H1 (cell line): Measurements from ENCODE around the gene SGSM1. TPM values are rescaled to one million over a fixed set of nuclear protein-coding genes. Genes with fewer than 3 reads are reported as not detected.

ENCODE experiments used
- CTCF ChIA-PET: fragments of 300-600 bp; sonication (Branson Sonifier 250); formaldehyde crosslinking; loops from one replicate; lab custom pipeline; 2021; ENCODE audit not compliant: partially characterized antibody; lab: Charles Lee
- POLR2A ChIA-PET: fragments of 300-600 bp; sonication (Branson Sonifier 250); formaldehyde crosslinking; loops from one replicate; lab custom pipeline; 2021; ENCODE audit warnings: inconsistent platforms; ENCODE audit not compliant: partially characterized antibody; lab: Charles Lee
- DNase-seq, 2 experiments: peaks; one replicate each; pipeline versions ENCODE4 v3.0.0 to v3.0.0-alpha.2; 2010 to 2022; ENCODE audit warnings: low spot score in 2 of 2, low read depth in 1 of 2, mixed read lengths in 1 of 2
- FAIRE-seq: peaks from 2 replicates; lab custom pipeline; 2011; peaks lifted over from hg19 to GRCh38; lab: Jason Lieb, UNC
- H2AFZ ChIP-seq: 2 replicates; pipeline ENCODE4 v1.8.1; 2012; ENCODE audit warnings: low read length, inconsistent platforms
- H2AK5ac ChIP-seq: 2 replicates; pipeline ENCODE4 v1.6.1; 2013; ENCODE audit warnings: low read depth, low read length
- H2BK120ac ChIP-seq: replicated peaks from 2 replicates; pipeline ENCODE3; 2013; ENCODE audit warnings: low read depth, low read length, inconsistent platforms
- H2BK12ac ChIP-seq: 2 replicates; pipeline ENCODE4 v1.6.1; 2013; ENCODE audit warnings: low read depth, low read length
- H2BK15ac ChIP-seq: 2 replicates; pipeline ENCODE4 v1.6.1; 2013; ENCODE audit warnings: low read length
- H2BK20ac ChIP-seq: 2 replicates; pipeline ENCODE4 v1.6.1; 2013; ENCODE audit warnings: low read length
- H2BK5ac ChIP-seq: 2 replicates; pipeline ENCODE4 v1.6.1; 2013; ENCODE audit warnings: low read depth, low read length
- H3K14ac ChIP-seq: 2 replicates; pipeline ENCODE4 v1.6.1; 2013; ENCODE audit warnings: inconsistent platforms; ENCODE audit not compliant: insufficient read length
- H3K18ac ChIP-seq: 2 replicates; pipeline ENCODE4 v1.6.1; 2013; ENCODE audit warnings: low read length; ENCODE audit errors: extremely low read depth
- H3K23ac ChIP-seq: 2 replicates; pipeline ENCODE4 v1.6.1; 2013; ENCODE audit warnings: inconsistent platforms; ENCODE audit not compliant: insufficient read length
- H3K23me2 ChIP-seq: 2 replicates; pipeline ENCODE4 v1.6.1; 2013; ENCODE audit warnings: low read depth, low read length
- H3K27ac ChIP-seq: 2 replicates; pipeline ENCODE4 v1.6.1; 2011; ENCODE audit warnings: low read depth, low read length, inconsistent platforms
- H3K27me3 ChIP-seq, 4 experiments: replicated peaks in 1 of 4; 1 replicate in 1 of 4; 2 replicates in 3 of 4; pipeline versions ENCODE4 v1.6.1 to v1.8.1; 2011 to 2013; ENCODE audit warnings: low read length in 3 of 4, mild to moderate bottlenecking in 3 of 4, inconsistent platforms in 2 of 4, mixed read lengths in 2 of 4, moderate library complexity in 1 of 4; ENCODE audit not compliant: control insufficient read depth in 3 of 4, insufficient read depth in 3 of 4; ENCODE audit errors: extremely low read depth in 1 of 4
- H3K36me3 ChIP-seq, 4 experiments: 2 replicates each; pipeline versions ENCODE4 v1.6.1 to v1.8.1; 2011 to 2013; ENCODE audit warnings: mild to moderate bottlenecking in 4 of 4, low read length in 3 of 4, moderate library complexity in 2 of 4, control low read depth in 1 of 4, inconsistent platforms in 1 of 4; ENCODE audit not compliant: insufficient read depth in 4 of 4, control insufficient read depth in 2 of 4
- H3K4ac ChIP-seq: replicated peaks from 2 replicates; pipeline ENCODE3; 2013; ENCODE audit warnings: low read length, low read depth, mixed read lengths, inconsistent platforms; ENCODE audit not compliant: insufficient read length
- H3K4me1 ChIP-seq, 4 experiments: replicated peaks in 1 of 4; 1 replicate in 1 of 4; 2 replicates in 3 of 4; pipeline versions ENCODE4 v1.6.1 to v1.8.1; 2011 to 2013; ENCODE audit warnings: low read length in 3 of 4, inconsistent platforms in 2 of 4, mixed read lengths in 1 of 4; ENCODE audit not compliant: insufficient read depth in 4 of 4, control insufficient read depth in 3 of 4
- H3K4me2 ChIP-seq, 2 experiments: 2 replicates each; pipeline versions ENCODE4 v1.6.1 to v1.8.1; 2011 to 2013; ENCODE audit warnings: low read depth in 2 of 2, low read length in 2 of 2, control low read depth in 1 of 2, inconsistent platforms in 1 of 2, mild to moderate bottlenecking in 1 of 2; ENCODE audit not compliant: insufficient read depth in 1 of 2
- H3K4me3 ChIP-seq, 4 experiments: fragments of 200-600, 300-600 bp in 1 of 4; sonication (generic), shearing (Covaris generic), sonication (Bioruptor Twin) in 1 of 4; 2 replicates each; pipeline versions ENCODE4 v1.5.1 to v1.8.1; 2011 to 2016; ENCODE audit warnings: low read length in 4 of 4, low read depth in 3 of 4, control low read depth in 2 of 4, inconsistent platforms in 2 of 4, mild to moderate bottlenecking in 2 of 4, mixed read lengths in 1 of 4, moderate library complexity in 1 of 4; ENCODE audit not compliant: insufficient read depth in 2 of 4; ENCODE audit errors: extremely low read depth in 1 of 4
- H3K56ac ChIP-seq: replicated peaks from 2 replicates; pipeline ENCODE3; 2013; ENCODE audit warnings: low read depth, mild to moderate bottlenecking, mixed read lengths, low read length, inconsistent platforms; ENCODE audit not compliant: insufficient read length
- H3K79me1 ChIP-seq: 2 replicates; pipeline ENCODE4 v1.6.1; 2013; ENCODE audit warnings: low read depth, low read length, control low read depth
- H3K79me2 ChIP-seq, 2 experiments: 2 replicates each; pipeline versions ENCODE4 v1.6.1 to v1.8.1; 2012 to 2013; ENCODE audit warnings: low read length in 2 of 2, mild to moderate bottlenecking in 2 of 2, inconsistent platforms in 1 of 2; ENCODE audit not compliant: insufficient read depth in 2 of 2, control insufficient read depth in 1 of 2
- H3K9ac ChIP-seq, 4 experiments: replicated peaks in 1 of 4; 1 replicate in 1 of 4; 2 replicates in 3 of 4; pipeline versions ENCODE4 v1.6.1 to v1.8.1; 2011 to 2013; ENCODE audit warnings: low read depth in 3 of 4, low read length in 3 of 4, control low read depth in 2 of 4, mild to moderate bottlenecking in 2 of 4, moderate library complexity in 2 of 4, inconsistent platforms in 1 of 4; ENCODE audit errors: extremely low read depth in 1 of 4
- H3K9me3 ChIP-seq, 2 experiments: 2 replicates each; pipeline versions ENCODE4 v1.6.1 to v1.8.1; 2012 to 2013; ENCODE audit warnings: mild to moderate bottlenecking in 2 of 2, moderate library complexity in 2 of 2, control low read depth in 1 of 2, inconsistent platforms in 1 of 2, low read depth in 1 of 2, low read length in 1 of 2, mixed read lengths in 1 of 2; ENCODE audit not compliant: insufficient read depth in 2 of 2
- H4K20me1 ChIP-seq, 2 experiments: replicated peaks in 1 of 2; 2 replicates each; pipeline versions ENCODE3 to v1.8.1; 2011 to 2013; ENCODE audit warnings: inconsistent platforms in 2 of 2, low read length in 2 of 2, mild to moderate bottlenecking in 1 of 2; ENCODE audit not compliant: insufficient read depth in 2 of 2, control insufficient read depth in 1 of 2
- H4K5ac ChIP-seq: 2 replicates; pipeline ENCODE4 v1.6.1; 2013; ENCODE audit warnings: low read length, low read depth, mixed read lengths, inconsistent platforms; ENCODE audit not compliant: insufficient read length
- H4K8ac ChIP-seq: 2 replicates; pipeline ENCODE4 v1.8.0; 2013; ENCODE audit warnings: mild to moderate bottlenecking, moderate library complexity, low read length, inconsistent platforms; ENCODE audit not compliant: insufficient read depth; ENCODE audit errors: extremely low read depth
- H4K91ac ChIP-seq: replicated peaks from 2 replicates; pipeline ENCODE3; 2013; ENCODE audit warnings: low read length, mixed read lengths, inconsistent platforms; ENCODE audit not compliant: insufficient read length
- SUZ12 ChIP-seq: fragments of 200-600 bp; sonication (generic); IDR thresholded peaks from 2 replicates; pipeline ENCODE4 v1.6.1; 2012; ENCODE audit warnings: mild to moderate bottlenecking, inconsistent platforms, low read length, moderate library complexity, mixed read lengths
- WGBS, 2 experiments: shearing (Covaris generic) in 1 of 2; methylation state at CpG; one replicate each; pipeline versions ENCODE4 v1.1.6 to v1.1.7; 2013 to 2015; ENCODE audit warnings: low lambda C conversion rate in 2 of 2, mixed read lengths in 2 of 2, inconsistent platforms in 1 of 2, low coverage in 1 of 2, missing lambda C conversion rate in 1 of 2; ENCODE audit not compliant: insufficient replicate concordance in 2 of 2, insufficient coverage in 1 of 2, insufficient read length in 1 of 2; ENCODE audit errors: extremely low coverage in 1 of 2, missing lambda C conversion rate in 1 of 2; 5-methylcytosine and 5-hydroxymethylcytosine counted together
- polyA plus RNA-seq, 7 experiments: library from polyadenylated mRNA; depleted of rRNA in 3 of 7; stranded (reverse) in 5 of 7; unstranded in 2 of 7; fragments of >200 nt in 5 of 7; fragments of 200-250 nt in 2 of 7; gene quantifications; 1 replicate in 5 of 7; 2 replicates in 1 of 7; 4 replicates in 1 of 7; pipeline versions ENCODE4 v1.2.1 to v1.2.3, GENCODE V29; 2011 to 2013; ENCODE audit warnings: missing spikeins in 2 of 7, mixed read lengths in 2 of 7
- total RNA-seq: library from RNA; stranded (reverse); fragmentation: NEBNext Ultra II Directional; extraction: Animal tissue kit (Norgen Biotek cat#: 25700); gene quantifications from 2 replicates; pipeline ENCODE4 v1.2.1, GENCODE V29; 2021

SGSM1 gene
- total and polyA plus RNA-seq, 2 of the 8 experiments (the other 6 are each of a cell fraction or from before 2014, with no cell fraction given) = 2.8 to 5.2 TPM

GRCh38 chr22:24827296-24827695 lies 21.3 kb downstream of the SGSM1 start:
- H3K23me2 ChIP-seq = no peaks in the 10 kb centered on the region
- TF ChIP-seq SUZ12 = no peak
- TF ChIP-seq, all 59 proteins: peak for 0
- FAIRE-seq = no peak
- no peaks in the 10 kb centered on the region for H3K9me3 ChIP-seq
- no peak overlapping the region for H2BK15ac ChIP-seq
- peaks cover 3% of the 10 kb centered on the region; the same call in 1 of the 2 replicates for H3K79me1 ChIP-seq
- no peak overlapping the region; the same call in 1 of the 2 replicates for H2BK5ac ChIP-seq
- H4K91ac ChIP-seq = no peak overlapping the region
- POLR2A ChIA-PET = no interaction called here
- WGBS, 2 experiments = 88% methylated on average over 8 of the region's 9 CpGs; no CpG with 5 or more reads in 1 of the 2 experiments
- H4K8ac ChIP-seq = no peak overlapping the region
- no peak overlapping the region for H3K18ac ChIP-seq
- H3K27me3 ChIP-seq = no peaks in the 10 kb centered on the region
- no peak overlapping the region for H4K5ac ChIP-seq
- H3K27ac ChIP-seq = no peak overlapping the region
- no peak overlapping the region for H2AFZ ChIP-seq
- no peak overlapping the region for H2BK20ac ChIP-seq
- H4K20me1 ChIP-seq = peaks cover 3 to 5% of the 10 kb centered on the region in 2 experiments
- H3K36me3 ChIP-seq = no peaks in the 10 kb centered on the region
- H3K4ac ChIP-seq = no peak overlapping the region
- H2BK12ac ChIP-seq = no peak overlapping the region
- no peak overlapping the region for H3K4me3 ChIP-seq
- H3K9ac ChIP-seq = no peak overlapping the region
- H3K14ac ChIP-seq = no peak overlapping the region
- no peak overlapping the region for H3K4me2 ChIP-seq
- no peaks in the 10 kb centered on the region for H3K79me2 ChIP-seq
- no peak overlapping the region for H2AK5ac ChIP-seq
- no peak overlapping the region for H3K23ac ChIP-seq
- peaks cover 4 to 12% (median 11%) of the 10 kb centered on the region in 4 experiments for H3K4me1 ChIP-seq
- CTCF ChIA-PET = interaction anchor here (0.5 to 5.2 kb wide), 6 partner anchors 16 to 1229 kb away, joined by 3 to 25 read pairs (median 6); no protein-coding TSS in a partner anchor
- H3K56ac ChIP-seq = no peak overlapping the region
- no peak overlapping the region for H2BK120ac ChIP-seq
- DNase-seq = no peak
